Measurements from ENCODE around the gene TAOK1.

- no peak for TF ChIP-seq CTCF (IDR thresholded peaks at IDR 0.05)
- TF ChIP-seq POLR2A (IDR thresholded peaks at IDR 0.05), result no peak
Observed at GRCh38 chr17:29386760-29387159, 3.4 kb upstream of the TAOK1 start.
